Left ventricle myocardium inferior (tissue), 1 donor: ENCODE data around the gene CCDC198. TPM values are rescaled to one million over a fixed set of nuclear protein-coding genes. Genes with fewer than 3 reads are reported as not detected.

Experiments used
- DNase-seq: peaks from one replicate; pipeline ENCODE4 v3.0.0-alpha.2; 2020
- H3K27ac ChIP-seq: fragments of 200-600 bp; replicated peaks from 2 replicates; pipeline ENCODE4 v1.8.0; 2021
- H3K27me3 ChIP-seq: fragments of 200-600 bp; 2 replicates; pipeline ENCODE4 v1.8.0; 2021; ENCODE audit warnings: low read depth
- H3K36me3 ChIP-seq: fragments of 200-600 bp; 2 replicates; pipeline ENCODE4 v1.8.0; 2021
- H3K4me1 ChIP-seq: fragments of 200-600 bp; 2 replicates; pipeline ENCODE4 v1.8.0; 2021
- H3K4me3 ChIP-seq: fragments of 200-600 bp; 2 replicates; pipeline ENCODE4 v1.8.0; 2021; ENCODE audit warnings: mild to moderate bottlenecking, moderate library complexity
- H3K9me3 ChIP-seq: fragments of 200-600 bp; replicated peaks from 2 replicates; pipeline ENCODE4 v1.8.0; 2021
- intact Hi-C: fragments of 100-400 bp; cut with micrococcal nuclease; formaldehyde crosslinking; loops from one replicate; pipeline ENCODE4 v1.11.0; 2022
- total RNA-seq: library from RNA; stranded (reverse); fragmentation: NEBNext Ultra II Directional; extraction: Animal tissue kit (Norgen Biotek cat#: 25700); gene quantifications from one replicate; pipeline ENCODE4 v1.2.1, GENCODE V29; 2021
- TF ChIP-seq, protein P1 (sequence below): fragments of 200-600 bp; IDR thresholded peaks from 2 replicates; pipeline ENCODE4 v1.8.0; 2021; ENCODE audit warnings: antibody characterized with exemption, mild to moderate bottlenecking, borderline replicate concordance
- donor health status: DM: no; HTN: yes; CAD: no; lungs with severe emphysema.

The CCDC198 gene
- total RNA-seq, 1 donor from 2014 or later, result not detected

DNA sequence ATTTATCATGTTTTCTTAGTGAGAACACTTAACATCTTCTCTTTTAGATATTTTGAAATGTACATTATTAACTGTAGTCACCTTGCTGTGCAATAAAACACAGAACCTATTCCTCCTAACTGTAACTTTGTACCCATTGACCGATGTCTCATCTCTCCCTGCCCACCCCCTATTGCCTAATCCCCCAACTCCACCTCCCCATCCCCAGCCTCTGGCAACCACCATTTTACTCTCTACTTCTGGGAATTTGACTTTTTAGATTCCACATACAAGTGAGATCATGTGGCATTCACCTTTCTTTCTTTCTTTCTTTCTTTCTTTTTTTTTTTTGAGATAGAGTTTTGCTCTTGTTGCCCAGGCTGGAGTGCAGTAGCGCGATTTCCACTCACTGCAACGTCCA lies 4.4 kb upstream of the CCDC198 start:
- DNase-seq, result no peak
- TF ChIP-seq, protein P1, sequence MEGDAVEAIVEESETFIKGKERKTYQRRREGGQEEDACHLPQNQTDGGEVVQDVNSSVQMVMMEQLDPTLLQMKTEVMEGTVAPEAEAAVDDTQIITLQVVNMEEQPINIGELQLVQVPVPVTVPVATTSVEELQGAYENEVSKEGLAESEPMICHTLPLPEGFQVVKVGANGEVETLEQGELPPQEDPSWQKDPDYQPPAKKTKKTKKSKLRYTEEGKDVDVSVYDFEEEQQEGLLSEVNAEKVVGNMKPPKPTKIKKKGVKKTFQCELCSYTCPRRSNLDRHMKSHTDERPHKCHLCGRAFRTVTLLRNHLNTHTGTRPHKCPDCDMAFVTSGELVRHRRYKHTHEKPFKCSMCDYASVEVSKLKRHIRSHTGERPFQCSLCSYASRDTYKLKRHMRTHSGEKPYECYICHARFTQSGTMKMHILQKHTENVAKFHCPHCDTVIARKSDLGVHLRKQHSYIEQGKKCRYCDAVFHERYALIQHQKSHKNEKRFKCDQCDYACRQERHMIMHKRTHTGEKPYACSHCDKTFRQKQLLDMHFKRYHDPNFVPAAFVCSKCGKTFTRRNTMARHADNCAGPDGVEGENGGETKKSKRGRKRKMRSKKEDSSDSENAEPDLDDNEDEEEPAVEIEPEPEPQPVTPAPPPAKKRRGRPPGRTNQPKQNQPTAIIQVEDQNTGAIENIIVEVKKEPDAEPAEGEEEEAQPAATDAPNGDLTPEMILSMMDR, result no peak
- Histone ChIP-seq H3K27me3 (no peaks in the 10 kb centered on the region), H3K4me1 (no peaks in the 10 kb centered on the region), H3K36me3 (no peaks in the 10 kb centered on the region), H3K27ac (no peak overlapping the region), H3K4me3 (no peak overlapping the region), H3K9me3 (no peaks in the 10 kb centered on the region)
- intact Hi-C loops, result no loop called here

- no peaks in the 10 kb centered on the region for H3K4me1 ChIP-seq
- no peak for DNase-seq
- no peak overlapping the region for H3K27ac ChIP-seq
- no peaks in the 10 kb centered on the region for H3K27me3 ChIP-seq
- no peaks in the 10 kb centered on the region for H3K36me3 ChIP-seq
- intact Hi-C loops, result no loop called here
- TF ChIP-seq, protein P1, result no peak
- no peak overlapping the region for H3K4me3 ChIP-seq
- no peaks in the 10 kb centered on the region for H3K9me3 ChIP-seq
Measured at GRCh38 chr14:57495416-57495815, 1.8 kb upstream of the CCDC198 start.

GRCh38 chr14:57492859-57493258 lies 798 bp downstream of the CCDC198 start:
- Histone ChIP-seq H3K27ac (no peak overlapping the region), H3K9me3 (no peaks in the 10 kb centered on the region), H3K36me3 (no peaks in the 10 kb centered on the region), H3K4me1 (peaks cover 2% of the 10 kb centered on the region), H3K27me3 (no peaks in the 10 kb centered on the region), H3K4me3 (no peak overlapping the region)
- intact Hi-C loops, result no loop called here
- DNase-seq, result no peak
- TF ChIP-seq, protein P1, result no peak

GRCh38 chr14:57491640-57492039 lies 2.0 kb downstream of the CCDC198 start:
- H3K4me1 ChIP-seq, result peaks cover 11% of the 10 kb centered on the region
- TF ChIP-seq, protein P1, result no peak
- H3K36me3 ChIP-seq, result no peaks in the 10 kb centered on the region
- no peaks in the 10 kb centered on the region for H3K27me3 ChIP-seq
- no peak overlapping the region for H3K27ac ChIP-seq
- intact Hi-C loops, result no loop called here
- no peaks in the 10 kb centered on the region for H3K9me3 ChIP-seq
- H3K4me3 ChIP-seq, result no peak overlapping the region
- DNase-seq, result no peak

- H3K27me3 ChIP-seq, result peaks cover 7% of the 10 kb centered on the region
- no peak overlapping the region for H3K4me3 ChIP-seq
- no peak overlapping the region for H3K27ac ChIP-seq
- H3K9me3 ChIP-seq, result no peaks in the 10 kb centered on the region
- TF ChIP-seq, protein P1, result no peak
- no peaks in the 10 kb centered on the region for H3K36me3 ChIP-seq
- H3K4me1 ChIP-seq, result peaks cover 11% of the 10 kb centered on the region
- intact Hi-C loops, result loop anchor here (5.0 kb wide), 1 partner anchor 585 kb away; no protein-coding TSS in a partner anchor
- DNase-seq, result no peak
Measured at GRCh38 chr14:57487771-57488170, 5.9 kb downstream of the CCDC198 start.
